Measurements from ENCODE around the gene LRP8. TPM values are rescaled to one million over a fixed set of nuclear protein-coding genes. Genes with fewer than 3 reads are reported as not detected.

The LRP8 gene
- total and polyA plus RNA-seq, 2 of the 13 experiments (the other 11 are each of a cell fraction or from before 2014, with no cell fraction given) = 17.3 to 17.4 TPM

DNA sequence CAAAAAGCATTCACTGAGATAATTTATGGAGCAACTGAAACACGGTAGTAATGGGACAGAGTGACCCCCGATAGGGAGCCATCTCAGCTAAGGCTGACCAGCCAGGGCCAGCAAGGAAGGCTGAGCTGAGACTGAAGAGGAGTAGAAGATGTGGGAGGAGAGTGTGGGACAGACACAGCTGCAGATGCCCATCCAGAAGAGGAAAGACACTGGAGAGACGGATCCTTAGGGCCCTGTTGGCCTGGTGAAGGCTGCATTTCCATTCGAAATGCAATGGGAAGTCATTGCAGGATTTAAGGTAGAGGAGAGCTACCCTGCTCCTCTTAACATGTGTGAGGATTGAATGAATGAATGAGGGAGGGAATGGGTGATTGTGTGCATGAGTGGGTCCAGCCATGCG lies 44.0 kb upstream of the LRP8 start (continued):
- TF ChIP-seq CBX2 (IDR thresholded peaks at IDR 0.05; ENCODE audit: low read depth, low read length) (no peak), CBX2 (CRISPR knock-in tag; IDR thresholded peaks at IDR 0.05; ENCODE audit: low read depth) (no peak), GATAD2A (CRISPR knock-in tag; IDR thresholded peaks at IDR 0.05) (no peak)

DNA sequence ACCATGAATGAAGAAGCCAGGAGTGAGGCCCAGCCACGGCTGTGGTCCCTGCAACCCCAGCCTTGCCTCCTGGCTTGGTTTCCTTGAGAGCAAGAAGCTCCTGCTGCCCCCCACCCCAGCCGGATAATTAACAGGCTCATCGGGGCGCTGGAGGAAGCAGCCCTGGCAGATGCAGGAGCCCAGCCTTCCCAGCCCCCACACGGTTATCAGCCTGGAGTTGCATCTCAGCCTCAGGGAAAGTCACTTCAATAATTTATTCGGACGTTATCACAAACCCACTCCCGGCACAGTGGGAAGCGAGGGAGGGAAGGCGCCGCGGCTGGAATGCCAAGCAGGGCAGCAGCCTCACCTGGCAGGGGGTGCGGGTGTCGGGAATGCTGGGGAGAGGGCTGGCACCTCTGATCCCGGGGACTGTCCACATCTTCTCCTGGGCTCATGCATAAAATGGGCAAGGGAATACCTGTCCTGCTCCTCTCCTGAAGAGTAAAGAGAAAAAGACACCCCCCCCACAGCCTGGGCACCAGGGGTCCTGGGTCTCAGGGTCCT lies 43.3 kb upstream of the LRP8 start:
- no peak overlapping the region for H3K4me3 ChIP-seq (replicated peaks in 1 of 3; ENCODE audit: insufficient read depth in 1 of 3, low read depth in 2 of 3, low read length in 3 of 3)
- intact Hi-C loops (cut with micrococcal nuclease; ENCODE audit: unreplicated experiment) = no loop called here
- WGBS (ENCODE audit: low lambda C conversion rate) = 47% methylated on average over 14 of the region's 15 CpGs
- BruUV-seq (replicated peaks) = no TSS peak
- ChIA-PET POLR2A (no interaction called here), CTCF (ENCODE audit: low intra/inter-chr PET ratio, low total read pairs) (no interaction called here)
- FAIRE-seq (no peak), DNase-seq (ENCODE audit: low spot score) (no peak), ATAC-seq (no peak)
- H3K4me1 ChIP-seq (ENCODE audit: insufficient read depth, low read length) = peaks cover 26% of the 10 kb centered on the region
- H4K20me1 ChIP-seq (ENCODE audit: insufficient read depth, low read length) = no peaks in the 10 kb centered on the region
- no peak for TF ChIP-seq ZNF556 (CRISPR knock-in tag; IDR thresholded peaks at IDR 0.05; ENCODE audit: borderline replicate concordance)
- no peak for TF ChIP-seq THYN1 (CRISPR knock-in tag; IDR thresholded peaks at IDR 0.05; ENCODE audit: borderline replicate concordance, low read depth)
- TF ChIP-seq PPARG (CRISPR knock-in tag; conservative IDR thresholded peaks at IDR 0.05) = no peak
- TF ChIP-seq ZNF431 (CRISPR knock-in tag; IDR thresholded peaks at IDR 0.05; ENCODE audit: borderline replicate concordance, low read depth) = no peak
- no peak for TF ChIP-seq JUN (CRISPR knock-in tag; IDR thresholded peaks at IDR 0.05)
- TF ChIP-seq CBX2 (IDR thresholded peaks at IDR 0.05; ENCODE audit: low read depth, low read length) = no peak
- TF ChIP-seq CBX2 (CRISPR knock-in tag; IDR thresholded peaks at IDR 0.05; ENCODE audit: low read depth) = no peak
- TF ChIP-seq CEBPG (CRISPR knock-in tag; IDR thresholded peaks at IDR 0.05) = no peak
- no peak for TF ChIP-seq SATB2 (CRISPR knock-in tag; IDR thresholded peaks at IDR 0.05)
- H3K36me3 ChIP-seq (replicated peaks in 1 of 2; ENCODE audit: control insufficient read depth in 1 of 2, insufficient read depth in 2 of 2, low read length in 2 of 2) = no peaks in the 10 kb centered on the region
- no peak overlapping the region for H3K9ac ChIP-seq (ENCODE audit: insufficient read depth, low read depth, low read length)
- in situ Hi-C loops (cut with HindIII; ENCODE audit: extremely low pct_ligation_motif_present, low pct_unique_long_range_greater_than_20kb) = no loop called here
- H3K79me2 ChIP-seq (ENCODE audit: insufficient read depth, low read length) = no peaks in the 10 kb centered on the region
- H3K4me2 ChIP-seq (ENCODE audit: low read depth, low read length) = no peak overlapping the region
- H2AFZ ChIP-seq (ENCODE audit: low read length) = no peak overlapping the region
- no peak overlapping the region for H3K27ac ChIP-seq (ENCODE audit: extremely low read length, insufficient read depth, low read length)
- H3K9me3 ChIP-seq (ENCODE audit: low read length) = no peaks in the 10 kb centered on the region
- peaks cover 0 to 50% of the 10 kb centered on the region in 2 experiments; a peak in 3 of 5 replicates for H3K27me3 ChIP-seq (ENCODE audit: control insufficient read depth in 1 of 2, insufficient read depth in 2 of 2, low read length in 2 of 2)
